Neuron (in vitro differentiated cells): ENCODE measurements around the gene DGKQ.

Experiments used
- H2AFZ ChIP-seq: one replicate; pipeline ENCODE4 v1.6.1; 2013; ENCODE audit warnings: low read depth, mild to moderate bottlenecking, inconsistent platforms, low read length, moderate library complexity
- H3K27me3 ChIP-seq: one replicate; pipeline ENCODE4 v1.6.1; 2013; ENCODE audit warnings: low read length; ENCODE audit not compliant: insufficient read depth
- H3K36me3 ChIP-seq: one replicate; pipeline ENCODE4 v1.6.1; 2013; ENCODE audit warnings: low read length; ENCODE audit not compliant: insufficient read depth
- H3K4me1 ChIP-seq: one replicate; pipeline ENCODE4 v1.6.1; 2013; ENCODE audit warnings: low read length; ENCODE audit not compliant: insufficient read depth
- H3K4me3 ChIP-seq: 2 replicates; pipeline ENCODE4 v1.5.1; 2013; ENCODE audit warnings: mild to moderate bottlenecking, low read length, moderate library complexity
- H3K9me3 ChIP-seq: one replicate; pipeline ENCODE4 v1.6.1; 2013; ENCODE audit warnings: low read length

Gene DGKQ

GRCh38 chr4:912548-913279, 60.7 kb downstream of the DGKQ start:
- Histone ChIP-seq H3K9me3 (peaks cover 2% of the 10 kb centered on the region), H2AFZ (no peak overlapping the region), H3K4me3 (no peak overlapping the region), H3K4me1 (no peaks in the 10 kb centered on the region), H3K36me3 (peaks cover 26% of the 10 kb centered on the region), H3K27me3 (no peaks in the 10 kb centered on the region)

GRCh38 chr4:911871-912490, 61.4 kb downstream of the DGKQ start:
- no peak overlapping the region for H2AFZ ChIP-seq
- H3K9me3 ChIP-seq = no peaks in the 10 kb centered on the region
- no peaks in the 10 kb centered on the region for H3K27me3 ChIP-seq
- no peak overlapping the region for H3K4me3 ChIP-seq
- no peaks in the 10 kb centered on the region for H3K4me1 ChIP-seq
- peaks cover 26% of the 10 kb centered on the region for H3K36me3 ChIP-seq

- Histone ChIP-seq H3K9me3 (no peaks in the 10 kb centered on the region), H2AFZ (no peak overlapping the region), H3K27me3 (no peaks in the 10 kb centered on the region), H3K36me3 (peaks cover 26% of the 10 kb centered on the region), H3K4me3 (no peak overlapping the region), H3K4me1 (peaks cover 2% of the 10 kb centered on the region)
Measured at GRCh38 chr4:911221-911751, 62.1 kb downstream of the DGKQ start.

- H3K4me3 ChIP-seq = no peak overlapping the region
- H3K36me3 ChIP-seq = peaks cover 26% of the 10 kb centered on the region
- no peaks in the 10 kb centered on the region for H3K9me3 ChIP-seq
- H3K27me3 ChIP-seq = no peaks in the 10 kb centered on the region
- H2AFZ ChIP-seq = no peak overlapping the region
- H3K4me1 ChIP-seq = peaks cover 6% of the 10 kb centered on the region
Measured at GRCh38 chr4:910366-911091, 62.8 kb downstream of the DGKQ start.

- Histone ChIP-seq H3K4me1 (peaks cover 6% of the 10 kb centered on the region), H3K27me3 (no peaks in the 10 kb centered on the region), H2AFZ (no peak overlapping the region), H3K36me3 (peaks cover 26% of the 10 kb centered on the region), H3K4me3 (no peak overlapping the region), H3K9me3 (no peaks in the 10 kb centered on the region)
Measured at GRCh38 chr4:909821-910220, 63.5 kb downstream of the DGKQ start.

- Histone ChIP-seq H2AFZ (no peak overlapping the region), H3K4me1 (peaks cover 6% of the 10 kb centered on the region), H3K9me3 (no peaks in the 10 kb centered on the region), H3K36me3 (peaks cover 26% of the 10 kb centered on the region), H3K27me3 (no peaks in the 10 kb centered on the region), H3K4me3 (no peak overlapping the region)
Measured at GRCh38 chr4:909131-909571, 64.2 kb downstream of the DGKQ start.
